HG03442 (cell line): ENCODE measurements around the gene PPP2R1B.

Source experiments
- ATAC-seq: cut with Tn5 transposase; IDR thresholded peaks from one replicate; pipeline ENCODE4 v1.9.1; 2021; ENCODE audit warnings: mild to moderate bottlenecking, moderate library complexity; ENCODE audit not compliant: unreplicated experiment

The PPP2R1B gene

DNA sequence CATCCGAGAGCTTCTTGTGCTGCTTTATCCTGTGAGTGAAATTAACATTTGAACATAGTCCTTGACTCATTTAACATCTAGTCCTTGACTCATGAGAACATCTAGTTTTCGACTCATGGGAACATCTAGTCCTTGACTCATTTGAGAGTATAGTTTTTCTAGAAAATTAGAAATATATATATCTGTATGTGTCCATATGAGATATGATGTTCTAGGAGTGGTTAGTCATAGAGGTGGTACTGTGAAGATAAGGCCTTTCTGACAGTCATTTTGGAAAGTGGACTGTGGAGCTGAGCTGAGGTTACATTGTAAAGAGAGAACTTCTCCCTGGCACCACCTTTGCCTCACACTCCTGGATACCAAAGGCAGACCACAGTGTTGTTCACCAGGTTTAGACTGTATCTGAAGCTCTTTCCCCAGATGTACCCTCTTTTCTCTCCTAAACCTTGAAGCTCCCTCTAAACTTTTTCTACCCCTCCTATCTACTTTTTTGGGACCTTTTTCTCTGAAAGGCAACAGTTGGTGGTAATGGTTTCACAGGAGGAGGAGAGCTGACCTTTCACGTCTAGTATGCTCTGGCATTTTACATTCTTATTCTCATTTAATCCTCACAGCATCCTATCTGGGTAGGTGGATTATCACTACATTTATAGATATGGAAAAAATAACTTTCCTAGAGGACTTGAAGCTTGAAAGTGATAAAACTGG lies 67.2 kb downstream of the PPP2R1B start:
- no peak for ATAC-seq

GRCh38 chr11:111697933-111698371 lies 68.2 kb downstream of the PPP2R1B start:
- no peak for ATAC-seq

- ATAC-seq: no peak
Observed at GRCh38 chr11:111696556-111696955, 69.6 kb downstream of the PPP2R1B start.

- ATAC-seq: no peak
Observed at GRCh38 chr11:111694851-111695250, 71.3 kb downstream of the PPP2R1B start.

DNA sequence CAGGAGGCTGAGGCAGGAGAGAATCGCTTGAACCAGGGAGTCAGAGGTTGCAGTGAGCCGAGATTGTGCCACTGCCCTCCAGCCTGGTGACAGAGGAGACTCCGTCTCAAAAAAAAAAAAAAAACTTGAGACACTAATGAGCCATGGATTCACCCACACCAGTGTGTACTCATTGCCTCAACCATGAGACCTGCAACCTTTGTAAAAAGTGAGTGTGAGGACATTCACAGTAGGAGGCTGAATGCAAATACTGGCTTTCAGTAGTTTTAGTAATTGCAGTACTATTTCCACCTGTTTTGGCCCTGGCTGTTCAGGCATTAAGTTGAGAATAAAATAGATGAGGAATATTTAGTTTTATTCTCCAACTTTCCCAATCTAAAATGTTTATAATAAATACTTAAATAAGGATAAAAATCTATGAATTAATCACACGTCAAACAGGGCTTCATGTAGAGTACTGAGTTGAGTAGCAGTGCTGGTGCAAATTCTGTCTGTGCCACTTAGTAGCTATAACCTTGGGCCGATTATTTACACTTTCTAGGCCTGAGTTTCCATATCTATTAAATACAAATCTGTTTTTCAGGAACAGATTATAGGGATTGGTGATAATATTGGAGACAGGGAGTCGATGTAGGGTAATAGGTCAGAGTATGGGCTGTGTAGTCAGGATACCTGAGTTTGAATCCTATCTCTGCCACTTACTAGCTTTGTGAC lies 72.8 kb downstream of the PPP2R1B start:
- ATAC-seq: no peak

DNA sequence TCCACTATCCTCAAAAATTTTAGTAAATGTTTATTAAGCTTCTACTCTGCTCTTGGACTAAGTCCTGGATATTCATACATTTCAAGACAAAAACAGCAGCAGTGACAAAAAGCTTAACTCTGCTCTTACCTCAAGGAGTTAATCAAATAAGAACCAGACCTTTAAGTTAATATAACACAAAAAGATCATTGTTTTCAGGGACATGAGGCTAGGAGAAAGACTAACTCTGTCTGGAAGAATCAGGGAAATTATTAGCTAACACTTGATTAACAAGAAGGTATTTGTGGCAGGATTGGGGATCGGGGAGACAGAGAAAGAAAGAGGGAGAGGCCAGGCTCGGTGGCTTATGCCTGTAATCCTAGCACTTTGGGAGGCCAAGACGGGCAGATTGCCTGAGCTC lies 74.4 kb downstream of the PPP2R1B start:
- no peak for ATAC-seq

- ATAC-seq: no peak
Observed at GRCh38 chr11:111691176-111691575, 75.0 kb downstream of the PPP2R1B start.

- ATAC-seq: no peak
Observed at GRCh38 chr11:111688013-111688412, 78.2 kb downstream of the PPP2R1B start.

GRCh38 chr11:111684251-111684650 lies 81.9 kb downstream of the PPP2R1B start:
- ATAC-seq: no peak

- ATAC-seq: no peak
Observed at GRCh38 chr11:111683806-111684205, 82.4 kb downstream of the PPP2R1B start.

GRCh38 chr11:111680486-111681175 lies 85.6 kb downstream of the PPP2R1B start:
- ATAC-seq: no peak
